ENCODE results near the gene TTC1. TPM values are rescaled to one million over a fixed set of nuclear protein-coding genes. Genes with fewer than 3 reads are reported as not detected.
A peak's percentile ranks its signal among the peaks of the same experiment; 100 is the strongest.
"Not testable (repeated sequence)": the region's sequence is repeated elsewhere in the genome, so short reads cannot be mapped to it uniquely, and the experiment has no call there.

Gene TTC1, protein sequence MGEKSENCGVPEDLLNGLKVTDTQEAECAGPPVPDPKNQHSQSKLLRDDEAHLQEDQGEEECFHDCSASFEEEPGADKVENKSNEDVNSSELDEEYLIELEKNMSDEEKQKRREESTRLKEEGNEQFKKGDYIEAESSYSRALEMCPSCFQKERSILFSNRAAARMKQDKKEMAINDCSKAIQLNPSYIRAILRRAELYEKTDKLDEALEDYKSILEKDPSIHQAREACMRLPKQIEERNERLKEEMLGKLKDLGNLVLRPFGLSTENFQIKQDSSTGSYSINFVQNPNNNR
- polyA plus RNA-seq = 80.0 TPM

DNA sequence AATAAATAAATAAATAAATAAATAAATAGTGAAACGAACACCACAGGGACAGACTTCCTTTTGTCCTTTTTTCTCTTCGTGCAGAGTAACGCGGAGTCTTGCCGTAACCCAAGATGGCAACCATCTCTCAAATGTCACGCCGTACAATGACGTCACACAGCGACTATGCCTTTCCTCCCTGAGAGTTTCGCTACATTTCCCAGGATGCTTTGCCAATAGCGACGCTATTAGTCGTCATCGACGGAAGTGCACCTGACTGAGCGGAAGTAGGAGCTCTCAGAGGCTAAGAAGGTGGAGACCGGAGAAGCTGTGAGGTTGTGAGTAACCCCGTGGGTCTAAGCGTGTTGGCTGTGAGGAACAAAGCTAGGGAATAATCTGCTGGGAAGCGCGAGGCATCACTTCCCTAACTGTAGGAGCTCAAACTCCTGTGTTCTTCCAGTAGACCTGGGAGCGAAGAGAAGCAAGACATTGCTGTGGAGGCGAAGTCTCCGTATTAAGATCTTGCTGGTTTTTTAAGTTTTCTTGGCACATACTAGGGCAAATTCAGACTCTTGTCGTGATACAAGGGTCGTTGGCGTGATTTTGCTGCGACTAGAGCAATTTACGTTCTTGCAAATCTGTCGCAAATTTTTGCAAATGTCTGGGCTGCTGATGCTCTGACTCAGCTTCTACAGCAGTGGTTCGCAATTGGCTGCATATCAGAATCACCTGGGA is at the start of gene TTC1:
Gene TTC1 (plus strand): TSS at position 263 of the 714 bp plus-strand sequence. CDS start 1,390 bp downstream, outside the sequence.
- Mint-ChIP-seq H3K36me3 (no peaks in the 10 kb centered on the region), H3K4me3 (peak within 1 kb of the TSS; percentile 86 to 98 (median 98)), H3K9me3 (no peaks in the 10 kb centered on the region), H3K27ac (peak within 1 kb of the TSS; percentile 64 to 98 (median 96)), H3K27me3 (no peaks in the 10 kb centered on the region), H3K4me1 (peaks cover 10 to 24% (median 20%) of the 10 kb centered on the region in 3 donors)

DNA sequence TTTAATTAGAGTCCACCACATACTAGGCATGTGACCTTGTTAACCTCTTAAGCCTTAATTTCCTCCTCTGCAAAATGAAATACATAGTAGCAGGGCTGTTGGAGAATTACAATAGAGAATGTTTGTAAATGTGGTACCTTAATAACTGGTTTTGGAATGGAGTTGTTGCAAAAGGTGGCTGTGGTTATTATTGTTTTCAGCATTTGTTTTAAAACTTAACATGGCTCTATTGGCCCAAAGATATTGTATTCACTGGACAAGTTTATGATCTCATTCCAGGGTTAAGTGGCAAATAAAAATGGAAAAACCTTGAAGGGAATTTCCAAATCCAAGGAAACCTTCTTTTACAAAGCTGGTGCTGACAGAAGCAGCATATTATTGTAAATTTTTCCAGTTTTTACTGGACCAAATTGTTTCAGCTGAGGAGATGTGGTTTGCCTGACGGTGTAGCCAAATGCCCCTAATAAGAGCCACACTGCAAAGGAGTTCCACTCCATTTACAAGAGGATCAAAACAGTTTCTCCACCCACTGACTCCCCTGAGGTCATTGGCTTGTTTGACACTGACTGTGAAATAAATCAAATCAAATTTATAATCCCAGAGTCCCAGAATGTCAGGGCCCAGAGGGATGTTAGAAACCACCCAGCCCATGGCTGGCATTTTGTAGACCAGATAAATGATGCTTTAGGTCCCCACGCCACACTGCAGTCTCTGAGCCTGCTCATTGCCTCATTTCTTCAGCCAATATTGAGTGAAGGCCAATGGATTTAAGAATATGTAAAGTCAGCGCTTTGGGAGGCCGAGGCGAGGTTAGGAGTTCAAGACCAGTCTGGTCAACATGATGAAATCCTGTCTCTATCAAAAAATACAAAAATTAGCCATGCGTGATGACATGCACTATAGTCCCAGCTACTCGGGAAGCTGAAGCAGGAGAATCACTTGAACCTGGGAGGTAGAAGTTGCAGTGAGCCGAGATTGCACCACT is 47.5 kb upstream of the TTC1 start:
- Mint-ChIP-seq H3K36me3 (no peaks in the 10 kb centered on the region), H3K27ac (no peak overlapping the region), H3K4me3 (no peak overlapping the region), H3K4me1 (peaks cover 0 to 2% (median 0%) of the 10 kb centered on the region in 3 donors), H3K9me3 (no peaks in the 10 kb centered on the region), H3K27me3 (peaks cover 5% of the 10 kb centered on the region)

GRCh38 chr5:159962214-159962613 is 46.7 kb upstream of the TTC1 start:
- Mint-ChIP-seq H3K9me3 (no peaks in the 10 kb centered on the region), H3K27ac (no peak overlapping the region), H3K27me3 (peaks cover 5% of the 10 kb centered on the region), H3K4me3 (no peak overlapping the region), H3K36me3 (no peaks in the 10 kb centered on the region), H3K4me1 (peaks cover 0 to 2% (median 0%) of the 10 kb centered on the region in 3 donors)

DNA sequence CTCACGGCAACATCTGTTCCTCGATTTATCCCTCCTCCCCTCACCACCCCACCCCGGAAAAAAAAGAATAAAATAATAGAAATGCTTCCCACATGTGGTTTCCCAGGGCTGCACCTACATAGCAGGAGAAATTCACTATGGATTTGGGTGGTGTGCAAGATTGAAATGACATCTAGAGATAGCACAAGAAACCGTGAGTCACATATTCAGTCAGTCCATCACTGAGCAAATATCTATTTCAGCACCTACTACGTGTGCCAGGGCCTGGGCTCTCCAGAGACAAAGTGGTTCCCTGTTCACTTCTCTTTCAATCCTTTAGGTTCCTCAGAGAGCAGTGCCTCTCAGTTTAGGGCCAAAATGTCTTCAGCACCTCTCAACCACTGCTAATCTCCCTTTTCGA is 45.0 kb upstream of the TTC1 start:
- Mint-ChIP-seq H3K27ac (peak overlapping the region in 1 of 3 donors; percentile 35), H3K36me3 (no peaks in the 10 kb centered on the region), H3K4me3 (no peak overlapping the region), H3K4me1 (peaks cover 0 to 2% (median 0%) of the 10 kb centered on the region in 3 donors), H3K9me3 (no peaks in the 10 kb centered on the region), H3K27me3 (peaks cover 5% of the 10 kb centered on the region)

DNA sequence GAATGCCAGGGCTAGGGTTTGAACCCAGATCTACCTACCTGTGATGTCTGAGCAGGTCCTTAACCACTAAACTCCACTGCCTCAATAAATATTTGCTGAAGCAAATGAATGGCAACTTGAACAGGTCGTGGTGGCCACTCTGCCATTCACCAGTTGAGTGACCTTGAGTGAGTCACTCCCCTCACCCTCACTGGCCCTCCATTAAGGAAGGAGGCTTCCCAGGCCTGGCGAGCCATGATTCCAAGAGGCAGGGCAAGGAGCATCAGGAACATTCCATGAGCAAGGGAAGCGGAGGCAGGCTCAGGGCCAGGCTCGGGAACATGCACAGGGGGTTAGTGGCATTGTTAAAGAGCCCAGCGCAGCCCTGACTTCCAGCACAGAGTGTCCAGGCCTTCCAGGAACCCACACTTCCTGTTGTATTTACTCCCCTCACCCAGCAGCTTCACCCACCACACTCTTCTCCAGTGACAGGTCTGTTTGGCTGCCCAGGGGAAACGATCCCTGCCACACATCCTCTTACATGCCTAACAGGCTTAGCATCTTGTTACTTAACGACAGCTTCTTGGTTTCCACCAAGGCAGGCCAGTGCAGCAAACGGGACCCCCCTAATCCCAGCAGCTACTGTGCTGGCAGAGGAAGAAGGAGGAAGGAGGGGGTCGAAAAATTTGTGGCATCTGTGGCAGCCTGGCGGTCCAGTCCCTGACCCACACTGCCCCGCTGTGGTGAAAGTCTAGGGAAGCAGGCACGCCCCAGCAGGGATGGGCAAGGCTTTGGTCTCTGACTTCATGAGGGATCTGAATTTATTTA is 43.7 kb upstream of the TTC1 start:
- Mint-ChIP-seq H3K4me3 (no peak overlapping the region), H3K36me3 (no peaks in the 10 kb centered on the region), H3K4me1 (peaks cover 0 to 2% (median 0%) of the 10 kb centered on the region in 3 donors), H3K27ac (peak overlapping the region in 1 of 3 donors; percentile 78), H3K27me3 (peaks cover 6% of the 10 kb centered on the region), H3K9me3 (no peaks in the 10 kb centered on the region)

DNA sequence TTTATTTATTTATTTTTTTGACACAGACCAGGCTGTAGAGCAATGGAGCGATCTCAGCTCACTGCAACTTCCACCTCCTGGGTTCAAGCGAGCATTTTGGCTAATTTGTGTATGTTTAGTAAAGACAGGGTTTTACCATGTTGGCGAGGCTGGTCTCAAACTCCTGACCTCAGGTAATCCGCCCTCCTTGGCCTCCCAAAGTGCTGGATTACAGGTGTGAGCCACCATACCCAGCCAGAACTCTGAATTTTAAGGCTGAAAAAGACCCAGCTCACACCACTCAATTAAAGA is 43.2 kb upstream of the TTC1 start:
- not testable (repeated sequence) for H3K9me3 Mint-ChIP-seq, H3K36me3 Mint-ChIP-seq, H3K4me3 Mint-ChIP-seq, H3K4me1 Mint-ChIP-seq, H3K27me3 Mint-ChIP-seq, H3K27ac Mint-ChIP-seq

GRCh38 chr5:159969966-159970365 is 39.0 kb upstream of the TTC1 start:
- no peaks in the 10 kb centered on the region for H3K36me3 Mint-ChIP-seq
- no peak overlapping the region for H3K27ac Mint-ChIP-seq
- peaks cover 2 to 8% (median 8%) of the 10 kb centered on the region in 3 donors for H3K4me1 Mint-ChIP-seq
- H3K4me3 Mint-ChIP-seq = no peak overlapping the region
- no peaks in the 10 kb centered on the region for H3K9me3 Mint-ChIP-seq
- peaks cover 37% of the 10 kb centered on the region for H3K27me3 Mint-ChIP-seq

- Mint-ChIP-seq H3K4me1 (peaks cover 2 to 8% (median 8%) of the 10 kb centered on the region in 3 donors), H3K9me3 (no peaks in the 10 kb centered on the region), H3K27ac (no peak overlapping the region), H3K27me3 (peaks cover 33% of the 10 kb centered on the region), H3K4me3 (peak overlapping the region in 1 of 4 donors; percentile 53), H3K36me3 (no peaks in the 10 kb centered on the region)
Measured at GRCh38 chr5:159971038-159971437, 37.9 kb upstream of the TTC1 start.

GRCh38 chr5:159971514-159971913 is 37.4 kb upstream of the TTC1 start:
- Mint-ChIP-seq H3K9me3 (no peaks in the 10 kb centered on the region), H3K36me3 (no peaks in the 10 kb centered on the region), H3K4me1 (peaks cover 2 to 8% (median 8%) of the 10 kb centered on the region in 3 donors), H3K27me3 (peaks cover 33% of the 10 kb centered on the region), H3K27ac (no peak overlapping the region), H3K4me3 (peak overlapping the region; percentile 25 to 83 (median 40))

DNA sequence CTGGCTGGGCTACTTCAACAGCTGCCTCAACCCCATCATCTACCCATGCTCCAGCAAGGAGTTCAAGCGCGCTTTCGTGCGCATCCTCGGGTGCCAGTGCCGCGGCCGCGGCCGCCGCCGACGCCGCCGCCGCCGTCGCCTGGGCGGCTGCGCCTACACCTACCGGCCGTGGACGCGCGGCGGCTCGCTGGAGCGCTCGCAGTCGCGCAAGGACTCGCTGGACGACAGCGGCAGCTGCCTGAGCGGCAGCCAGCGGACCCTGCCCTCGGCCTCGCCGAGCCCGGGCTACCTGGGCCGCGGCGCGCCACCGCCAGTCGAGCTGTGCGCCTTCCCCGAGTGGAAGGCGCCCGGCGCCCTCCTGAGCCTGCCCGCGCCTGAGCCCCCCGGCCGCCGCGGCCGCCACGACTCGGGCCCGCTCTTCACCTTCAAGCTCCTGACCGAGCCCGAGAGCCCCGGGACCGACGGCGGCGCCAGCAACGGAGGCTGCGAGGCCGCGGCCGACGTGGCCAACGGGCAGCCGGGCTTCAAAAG is 36.9 kb upstream of the TTC1 start:
- Mint-ChIP-seq H3K4me1 (peaks cover 2 to 8% (median 8%) of the 10 kb centered on the region in 3 donors), H3K36me3 (no peaks in the 10 kb centered on the region), H3K27me3 (peaks cover 33% of the 10 kb centered on the region), H3K27ac (no peak overlapping the region), H3K4me3 (peak overlapping the region in 3 of 4 donors; percentile 25 to 83 (median 27)), H3K9me3 (no peaks in the 10 kb centered on the region)

- H3K36me3 Mint-ChIP-seq = no peaks in the 10 kb centered on the region
- peaks cover 37% of the 10 kb centered on the region for H3K27me3 Mint-ChIP-seq
- H3K4me1 Mint-ChIP-seq = peaks cover 2 to 8% (median 8%) of the 10 kb centered on the region in 3 donors
- H3K9me3 Mint-ChIP-seq = no peaks in the 10 kb centered on the region
- peak overlapping the region; percentile 15 to 88 (median 50) for H3K4me3 Mint-ChIP-seq
- H3K27ac Mint-ChIP-seq = no peak overlapping the region
Measured at GRCh38 chr5:159972538-159973362, 36.2 kb upstream of the TTC1 start.

GRCh38 chr5:159975462-159976019 is 33.4 kb upstream of the TTC1 start:
- H3K9me3 Mint-ChIP-seq = no peaks in the 10 kb centered on the region
- no peak overlapping the region for H3K27ac Mint-ChIP-seq
- peak overlapping the region in 1 of 4 donors; percentile 8 for H3K4me3 Mint-ChIP-seq
- H3K27me3 Mint-ChIP-seq = peaks cover 34% of the 10 kb centered on the region
- peaks cover 2 to 8% (median 8%) of the 10 kb centered on the region in 3 donors for H3K4me1 Mint-ChIP-seq
- H3K36me3 Mint-ChIP-seq = no peaks in the 10 kb centered on the region

DNA sequence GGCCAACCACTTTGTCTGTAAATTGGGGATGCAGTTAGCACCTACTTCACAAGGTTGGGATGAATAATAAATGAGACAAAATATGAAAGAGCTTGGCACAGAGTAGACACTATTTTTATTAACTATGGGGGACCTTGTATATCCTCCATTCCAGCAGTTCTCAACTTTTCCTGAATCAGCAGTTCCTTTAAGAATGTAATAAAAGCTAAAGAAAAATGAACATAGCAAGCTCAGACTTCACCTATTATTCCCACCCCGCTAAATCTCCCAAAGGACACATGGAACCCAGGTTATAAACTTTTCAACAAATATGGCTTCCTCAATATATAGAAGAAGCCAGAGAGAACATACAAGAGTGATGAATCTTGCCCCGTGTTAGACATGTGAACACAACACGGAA is 32.0 kb upstream of the TTC1 start:
- Mint-ChIP-seq H3K27me3 (peaks cover 28% of the 10 kb centered on the region), H3K4me1 (peaks cover 0 to 4% (median 2%) of the 10 kb centered on the region in 3 donors), H3K9me3 (no peaks in the 10 kb centered on the region), H3K36me3 (no peaks in the 10 kb centered on the region), H3K4me3 (no peak overlapping the region), H3K27ac (no peak overlapping the region)
